DND-41 (cell line): ENCODE data around the gene KCNQ1OT1.

Experiments
- CTCF ChIP-seq: IDR thresholded peaks from 2 replicates; pipeline ENCODE4 v1.5.1; 2012; ENCODE audit warnings: borderline replicate concordance, low read length, moderate library complexity, mild to moderate bottlenecking; ENCODE audit not compliant: poor library complexity, severe bottlenecking; ENCODE audit errors: extremely low read depth
- EZH2 ChIP-seq: IDR thresholded peaks from 3 replicates; pipeline ENCODE4 v1.6.1; 2012; ENCODE audit warnings: borderline replicate concordance, low read depth, mild to moderate bottlenecking, moderate library complexity, low read length, inconsistent platforms; ENCODE audit not compliant: severe bottlenecking

- TF ChIP-seq CTCF (no peak), EZH2 (no peak)
These were observed 42.0 kb downstream of the KCNQ1OT1 start for GRCh38 chr11:2657697-2658284.
